ENCODE data around the gene C19orf25. TPM values are rescaled to one million over a fixed set of nuclear protein-coding genes. Genes with fewer than 3 reads are reported as not detected.
A peak's percentile ranks its signal among the peaks of the same experiment; 100 is the strongest.

Gene C19orf25
- total and polyA plus RNA-seq, 2 of the 13 experiments (the other 11 are each of a cell fraction or from before 2014, with no cell fraction given): 14.2 to 32.4 TPM

- TF ChIP-seq BATF2 (CRISPR knock-in tag; IDR thresholded peaks at IDR 0.05): peak; percentile 89; the same call in 1 of the 2 replicates
- TF ChIP-seq ZSCAN31 (CRISPR knock-in tag; IDR thresholded peaks at IDR 0.05; ENCODE audit: low read depth): peak; percentile 99
- peak; percentile 98; the same call in 1 of the 2 replicates for TF ChIP-seq CBX5 (CRISPR knock-in tag; IDR thresholded peaks at IDR 0.05; ENCODE audit: borderline replicate concordance)
- no peak for TF ChIP-seq SNRNP70 (IDR thresholded peaks at IDR 0.05; ENCODE audit: low read depth, low read length)
- TF ChIP-seq, protein P1, sequence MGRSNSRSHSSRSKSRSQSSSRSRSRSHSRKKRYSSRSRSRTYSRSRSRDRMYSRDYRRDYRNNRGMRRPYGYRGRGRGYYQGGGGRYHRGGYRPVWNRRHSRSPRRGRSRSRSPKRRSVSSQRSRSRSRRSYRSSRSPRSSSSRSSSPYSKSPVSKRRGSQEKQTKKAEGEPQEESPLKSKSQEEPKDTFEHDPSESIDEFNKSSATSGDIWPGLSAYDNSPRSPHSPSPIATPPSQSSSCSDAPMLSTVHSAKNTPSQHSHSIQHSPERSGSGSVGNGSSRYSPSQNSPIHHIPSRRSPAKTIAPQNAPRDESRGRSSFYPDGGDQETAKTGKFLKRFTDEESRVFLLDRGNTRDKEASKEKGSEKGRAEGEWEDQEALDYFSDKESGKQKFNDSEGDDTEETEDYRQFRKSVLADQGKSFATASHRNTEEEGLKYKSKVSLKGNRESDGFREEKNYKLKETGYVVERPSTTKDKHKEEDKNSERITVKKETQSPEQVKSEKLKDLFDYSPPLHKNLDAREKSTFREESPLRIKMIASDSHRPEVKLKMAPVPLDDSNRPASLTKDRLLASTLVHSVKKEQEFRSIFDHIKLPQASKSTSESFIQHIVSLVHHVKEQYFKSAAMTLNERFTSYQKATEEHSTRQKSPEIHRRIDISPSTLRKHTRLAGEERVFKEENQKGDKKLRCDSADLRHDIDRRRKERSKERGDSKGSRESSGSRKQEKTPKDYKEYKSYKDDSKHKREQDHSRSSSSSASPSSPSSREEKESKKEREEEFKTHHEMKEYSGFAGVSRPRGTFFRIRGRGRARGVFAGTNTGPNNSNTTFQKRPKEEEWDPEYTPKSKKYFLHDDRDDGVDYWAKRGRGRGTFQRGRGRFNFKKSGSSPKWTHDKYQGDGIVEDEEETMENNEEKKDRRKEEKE (IDR thresholded peaks at IDR 0.05): no peak
- no peak; the same call in 1 of the 2 replicates for TF ChIP-seq ZNF121 (CRISPR knock-in tag; IDR thresholded peaks at IDR 0.05)
- peak; percentile 76 for TF ChIP-seq ZNF746 (CRISPR knock-in tag; IDR thresholded peaks at IDR 0.05)
- TF ChIP-seq, protein P2, sequence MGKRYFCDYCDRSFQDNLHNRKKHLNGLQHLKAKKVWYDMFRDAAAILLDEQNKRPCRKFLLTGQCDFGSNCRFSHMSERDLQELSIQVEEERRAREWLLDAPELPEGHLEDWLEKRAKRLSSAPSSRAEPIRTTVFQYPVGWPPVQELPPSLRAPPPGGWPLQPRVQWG (CRISPR knock-in tag; IDR thresholded peaks at IDR 0.05; ENCODE audit: borderline replicate concordance, low read depth): no peak
- TF ChIP-seq ZNF253 (CRISPR knock-in tag; IDR thresholded peaks at IDR 0.05; ENCODE audit: borderline replicate concordance): peak; percentile 64; the same call in 1 of the 2 replicates
- TF ChIP-seq ZNF432 (CRISPR knock-in tag; IDR thresholded peaks at IDR 0.05; ENCODE audit: borderline replicate concordance): no peak
- TF ChIP-seq, protein P3, sequence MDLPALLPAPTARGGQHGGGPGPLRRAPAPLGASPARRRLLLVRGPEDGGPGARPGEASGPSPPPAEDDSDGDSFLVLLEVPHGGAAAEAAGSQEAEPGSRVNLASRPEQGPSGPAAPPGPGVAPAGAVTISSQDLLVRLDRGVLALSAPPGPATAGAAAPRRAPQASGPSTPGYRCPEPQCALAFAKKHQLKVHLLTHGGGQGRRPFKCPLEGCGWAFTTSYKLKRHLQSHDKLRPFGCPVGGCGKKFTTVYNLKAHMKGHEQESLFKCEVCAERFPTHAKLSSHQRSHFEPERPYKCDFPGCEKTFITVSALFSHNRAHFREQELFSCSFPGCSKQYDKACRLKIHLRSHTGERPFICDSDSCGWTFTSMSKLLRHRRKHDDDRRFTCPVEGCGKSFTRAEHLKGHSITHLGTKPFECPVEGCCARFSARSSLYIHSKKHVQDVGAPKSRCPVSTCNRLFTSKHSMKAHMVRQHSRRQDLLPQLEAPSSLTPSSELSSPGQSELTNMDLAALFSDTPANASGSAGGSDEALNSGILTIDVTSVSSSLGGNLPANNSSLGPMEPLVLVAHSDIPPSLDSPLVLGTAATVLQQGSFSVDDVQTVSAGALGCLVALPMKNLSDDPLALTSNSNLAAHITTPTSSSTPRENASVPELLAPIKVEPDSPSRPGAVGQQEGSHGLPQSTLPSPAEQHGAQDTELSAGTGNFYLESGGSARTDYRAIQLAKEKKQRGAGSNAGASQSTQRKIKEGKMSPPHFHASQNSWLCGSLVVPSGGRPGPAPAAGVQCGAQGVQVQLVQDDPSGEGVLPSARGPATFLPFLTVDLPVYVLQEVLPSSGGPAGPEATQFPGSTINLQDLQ (CRISPR knock-in tag; IDR thresholded peaks at IDR 0.05): peak; percentile 99
- TF ChIP-seq, protein P4, sequence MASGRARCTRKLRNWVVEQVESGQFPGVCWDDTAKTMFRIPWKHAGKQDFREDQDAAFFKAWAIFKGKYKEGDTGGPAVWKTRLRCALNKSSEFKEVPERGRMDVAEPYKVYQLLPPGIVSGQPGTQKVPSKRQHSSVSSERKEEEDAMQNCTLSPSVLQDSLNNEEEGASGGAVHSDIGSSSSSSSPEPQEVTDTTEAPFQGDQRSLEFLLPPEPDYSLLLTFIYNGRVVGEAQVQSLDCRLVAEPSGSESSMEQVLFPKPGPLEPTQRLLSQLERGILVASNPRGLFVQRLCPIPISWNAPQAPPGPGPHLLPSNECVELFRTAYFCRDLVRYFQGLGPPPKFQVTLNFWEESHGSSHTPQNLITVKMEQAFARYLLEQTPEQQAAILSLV (CRISPR knock-in tag; IDR thresholded peaks at IDR 0.05; ENCODE audit: borderline replicate concordance): peak; percentile 98
- peak; percentile 85; the same call in 1 of the 2 replicates for TF ChIP-seq MAF1 (CRISPR knock-in tag; IDR thresholded peaks at IDR 0.05; ENCODE audit: borderline replicate concordance)
- no peak for TF ChIP-seq SIN3B (IDR thresholded peaks at IDR 0.05; ENCODE audit: low read length)
- TF ChIP-seq, protein P5, sequence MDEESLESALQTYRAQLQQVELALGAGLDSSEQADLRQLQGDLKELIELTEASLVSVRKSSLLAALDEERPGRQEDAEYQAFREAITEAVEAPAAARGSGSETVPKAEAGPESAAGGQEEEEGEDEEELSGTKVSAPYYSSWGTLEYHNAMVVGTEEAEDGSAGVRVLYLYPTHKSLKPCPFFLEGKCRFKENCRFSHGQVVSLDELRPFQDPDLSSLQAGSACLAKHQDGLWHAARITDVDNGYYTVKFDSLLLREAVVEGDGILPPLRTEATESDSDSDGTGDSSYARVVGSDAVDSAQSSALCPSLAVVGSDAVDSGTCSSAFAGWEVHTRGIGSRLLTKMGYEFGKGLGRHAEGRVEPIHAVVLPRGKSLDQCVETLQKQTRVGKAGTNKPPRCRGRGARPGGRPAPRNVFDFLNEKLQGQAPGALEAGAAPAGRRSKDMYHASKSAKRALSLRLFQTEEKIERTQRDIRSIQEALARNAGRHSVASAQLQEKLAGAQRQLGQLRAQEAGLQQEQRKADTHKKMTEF (CRISPR knock-in tag; IDR thresholded peaks at IDR 0.05): peak; percentile 99
- TF ChIP-seq ONECUT2 (CRISPR knock-in tag; IDR thresholded peaks at IDR 0.05): peak; percentile 50; the same call in 1 of the 2 replicates
- 0 out of 2 replicates have a peak, but pooled peaks have one; percentile 37 for TF ChIP-seq ZNF484 (CRISPR knock-in tag; IDR thresholded peaks at IDR 0.05; ENCODE audit: borderline replicate concordance, low read depth)
- no peak for TF ChIP-seq ZFP41 (CRISPR knock-in tag; IDR thresholded peaks at IDR 0.05; ENCODE audit: borderline replicate concordance)
These were observed 40.7 kb downstream of the C19orf25 start, which contains the start of gene RPS15 (continued) for GRCh38 chr19:1438035-1438932.
